Measurements from ENCODE around the gene NPHP4. TPM values are rescaled to one million over a fixed set of nuclear protein-coding genes. Genes with fewer than 3 reads are reported as not detected.
"Not testable (repeated sequence)": the region's sequence is repeated elsewhere in the genome, so short reads cannot be mapped to it uniquely, and the experiment has no call there.

The NPHP4 gene
- polyA plus RNA-seq, 1 donor from 2014 or later = 0.71 TPM

GRCh38 chr1:6029351-6029750, 37.1 kb upstream of the NPHP4 start:
- Mint-ChIP-seq H3K4me1 (peaks cover 34 to 50% (median 35%) of the 10 kb centered on the region in 3 donors), H3K27me3 (no peaks in the 10 kb centered on the region), H3K36me3 (peaks cover 4% of the 10 kb centered on the region), H3K27ac (peak overlapping the region in 2 of 3 donors; percentile 68 to 86), H3K9me3 (no peaks in the 10 kb centered on the region), H3K4me3 (peak overlapping the region in 2 of 4 donors; percentile 23 to 46)

- Mint-ChIP-seq H3K4me3 (peak overlapping the region; percentile 83 to 94 (median 92)), H3K36me3 (peaks cover 3% of the 10 kb centered on the region), H3K9me3 (no peaks in the 10 kb centered on the region), H3K4me1 (peaks cover 31 to 51% (median 33%) of the 10 kb centered on the region in 3 donors), H3K27ac (peak overlapping the region; percentile 96 to 98 (median 98)), H3K27me3 (no peaks in the 10 kb centered on the region)
Measured at GRCh38 chr1:6028042-6028850, 36.0 kb upstream of the NPHP4 start.

- peak overlapping the region; percentile 83 to 94 (median 92) for H3K4me3 Mint-ChIP-seq
- H3K9me3 Mint-ChIP-seq = no peaks in the 10 kb centered on the region
- peak overlapping the region; percentile 96 to 98 (median 98) for H3K27ac Mint-ChIP-seq
- H3K4me1 Mint-ChIP-seq = peaks cover 29 to 45% (median 31%) of the 10 kb centered on the region in 3 donors
- H3K36me3 Mint-ChIP-seq = no peaks in the 10 kb centered on the region
- H3K27me3 Mint-ChIP-seq = no peaks in the 10 kb centered on the region
Measured at GRCh38 chr1:6027591-6027990, 35.4 kb upstream of the NPHP4 start.

GRCh38 chr1:6026095-6026809, 34.0 kb upstream of the NPHP4 start:
- Mint-ChIP-seq H3K36me3 (no peaks in the 10 kb centered on the region), H3K4me3 (peak overlapping the region; percentile 83 to 94 (median 92)), H3K9me3 (peaks cover 0 to 4% (median 0%) of the 10 kb centered on the region in 3 donors), H3K4me1 (peaks cover 29 to 45% (median 30%) of the 10 kb centered on the region in 3 donors), H3K27ac (peak overlapping the region; percentile 96 to 98 (median 98)), H3K27me3 (no peaks in the 10 kb centered on the region)

- Mint-ChIP-seq H3K27ac (peak overlapping the region; percentile 96 to 98 (median 98)), H3K36me3 (no peaks in the 10 kb centered on the region), H3K27me3 (no peaks in the 10 kb centered on the region), H3K4me3 (peak overlapping the region; percentile 83 to 94 (median 92)), H3K9me3 (peaks cover 0 to 4% (median 0%) of the 10 kb centered on the region in 3 donors), H3K4me1 (peaks cover 21 to 38% (median 24%) of the 10 kb centered on the region in 3 donors)
Measured at GRCh38 chr1:6025269-6026094, 33.3 kb upstream of the NPHP4 start.

GRCh38 chr1:6024376-6024775, 32.2 kb upstream of the NPHP4 start:
- H3K9me3 Mint-ChIP-seq = peaks cover 0 to 4% (median 0%) of the 10 kb centered on the region in 3 donors
- H3K4me1 Mint-ChIP-seq = peaks cover 18 to 27% (median 19%) of the 10 kb centered on the region in 3 donors
- peak overlapping the region in 2 of 3 donors; percentile 96 to 98 for H3K27ac Mint-ChIP-seq
- H3K4me3 Mint-ChIP-seq = peak overlapping the region; percentile 5 to 90 (median 56)
- peaks cover 2% of the 10 kb centered on the region for H3K36me3 Mint-ChIP-seq
- no peaks in the 10 kb centered on the region for H3K27me3 Mint-ChIP-seq

GRCh38 chr1:6023346-6023745, 31.1 kb upstream of the NPHP4 start:
- peak overlapping the region in 2 of 3 donors; percentile 47 to 76 for H3K27ac Mint-ChIP-seq
- peaks cover 0 to 4% (median 0%) of the 10 kb centered on the region in 3 donors for H3K9me3 Mint-ChIP-seq
- peak overlapping the region in 2 of 4 donors; percentile 14 to 24 for H3K4me3 Mint-ChIP-seq
- H3K27me3 Mint-ChIP-seq = no peaks in the 10 kb centered on the region
- H3K4me1 Mint-ChIP-seq = peaks cover 15 to 20% (median 15%) of the 10 kb centered on the region in 3 donors
- peaks cover 2% of the 10 kb centered on the region for H3K36me3 Mint-ChIP-seq

- Mint-ChIP-seq H3K27ac (peak overlapping the region in 1 of 3 donors; percentile 6), H3K4me1 (peaks cover 3 to 9% (median 9%) of the 10 kb centered on the region in 3 donors), H3K27me3 (no peaks in the 10 kb centered on the region), H3K4me3 (peak overlapping the region in 1 of 4 donors; percentile 19), H3K9me3 (peaks cover 0 to 4% (median 0%) of the 10 kb centered on the region in 3 donors), H3K36me3 (peaks cover 2% of the 10 kb centered on the region)
Measured at GRCh38 chr1:6022193-6022592, 30.0 kb upstream of the NPHP4 start.

GRCh38 chr1:6019166-6019845, 27.1 kb upstream of the NPHP4 start:
- Mint-ChIP-seq H3K36me3 (peaks cover 2% of the 10 kb centered on the region), H3K27me3 (no peaks in the 10 kb centered on the region), H3K27ac (peak overlapping the region in 1 of 3 donors; percentile 82), H3K4me3 (no peak overlapping the region), H3K4me1 (peaks cover 2 to 3% (median 3%) of the 10 kb centered on the region in 3 donors), H3K9me3 (peaks cover 0 to 4% (median 0%) of the 10 kb centered on the region in 3 donors)

GRCh38 chr1:6017654-6018053, 25.4 kb upstream of the NPHP4 start:
- not testable (repeated sequence) for H3K27ac Mint-ChIP-seq, H3K36me3 Mint-ChIP-seq
- H3K4me1 Mint-ChIP-seq = peaks cover 4 to 10% (median 5%) of the 10 kb centered on the region in 3 donors

GRCh38 chr1:6016191-6016865, 24.1 kb upstream of the NPHP4 start:
- no peak overlapping the region for H3K4me3 Mint-ChIP-seq
- H3K36me3 Mint-ChIP-seq = peaks cover 2% of the 10 kb centered on the region
- no peaks in the 10 kb centered on the region for H3K9me3 Mint-ChIP-seq
- H3K4me1 Mint-ChIP-seq = peaks cover 4 to 11% (median 5%) of the 10 kb centered on the region in 3 donors
- no peaks in the 10 kb centered on the region for H3K27me3 Mint-ChIP-seq
- peak overlapping the region in 1 of 3 donors; percentile 47 for H3K27ac Mint-ChIP-seq

More at GRCh38 chr1:6017654-6018053, 25.4 kb upstream of the NPHP4 start:
- H3K9me3 Mint-ChIP-seq, H3K27me3 Mint-ChIP-seq, H3K4me3 Mint-ChIP-seq: not testable (repeated sequence)

GRCh38 chr1:6014130-6014999, 22.1 kb upstream of the NPHP4 start:
- no peak overlapping the region for H3K27ac Mint-ChIP-seq
- peaks cover 4 to 12% (median 5%) of the 10 kb centered on the region in 3 donors for H3K4me1 Mint-ChIP-seq
- no peaks in the 10 kb centered on the region for H3K27me3 Mint-ChIP-seq
- H3K9me3 Mint-ChIP-seq = no peaks in the 10 kb centered on the region
- H3K36me3 Mint-ChIP-seq = no peaks in the 10 kb centered on the region
- H3K4me3 Mint-ChIP-seq = peak overlapping the region in 2 of 4 donors; percentile 17 to 33

- peak overlapping the region in 1 of 4 donors; percentile 24 for H3K4me3 Mint-ChIP-seq
- H3K4me1 Mint-ChIP-seq = peaks cover 4 to 14% (median 5%) of the 10 kb centered on the region in 3 donors
- no peaks in the 10 kb centered on the region for H3K9me3 Mint-ChIP-seq
- H3K27me3 Mint-ChIP-seq = no peaks in the 10 kb centered on the region
- peak overlapping the region in 1 of 3 donors; percentile 91 for H3K27ac Mint-ChIP-seq
- H3K36me3 Mint-ChIP-seq = no peaks in the 10 kb centered on the region
Measured at GRCh38 chr1:6013491-6013890, 21.3 kb upstream of the NPHP4 start.

Data from IgD-negative memory B cell (primary cell).